GM10266 (cell line): ENCODE results near the gene SPIRE2.

Experiments used
- DNase-seq: peaks from one replicate; pipeline ENCODE4 v3.0.0; 2012; ENCODE audit errors: extremely low spot score
- CTCF ChIP-seq: IDR thresholded peaks from 2 replicates; pipeline ENCODE4 v1.5.1; 2012; ENCODE audit warnings: mild to moderate bottlenecking, low read depth; ENCODE audit not compliant: control insufficient read depth, insufficient read depth; ENCODE audit errors: missing control alignments

SPIRE2 gene

DNA sequence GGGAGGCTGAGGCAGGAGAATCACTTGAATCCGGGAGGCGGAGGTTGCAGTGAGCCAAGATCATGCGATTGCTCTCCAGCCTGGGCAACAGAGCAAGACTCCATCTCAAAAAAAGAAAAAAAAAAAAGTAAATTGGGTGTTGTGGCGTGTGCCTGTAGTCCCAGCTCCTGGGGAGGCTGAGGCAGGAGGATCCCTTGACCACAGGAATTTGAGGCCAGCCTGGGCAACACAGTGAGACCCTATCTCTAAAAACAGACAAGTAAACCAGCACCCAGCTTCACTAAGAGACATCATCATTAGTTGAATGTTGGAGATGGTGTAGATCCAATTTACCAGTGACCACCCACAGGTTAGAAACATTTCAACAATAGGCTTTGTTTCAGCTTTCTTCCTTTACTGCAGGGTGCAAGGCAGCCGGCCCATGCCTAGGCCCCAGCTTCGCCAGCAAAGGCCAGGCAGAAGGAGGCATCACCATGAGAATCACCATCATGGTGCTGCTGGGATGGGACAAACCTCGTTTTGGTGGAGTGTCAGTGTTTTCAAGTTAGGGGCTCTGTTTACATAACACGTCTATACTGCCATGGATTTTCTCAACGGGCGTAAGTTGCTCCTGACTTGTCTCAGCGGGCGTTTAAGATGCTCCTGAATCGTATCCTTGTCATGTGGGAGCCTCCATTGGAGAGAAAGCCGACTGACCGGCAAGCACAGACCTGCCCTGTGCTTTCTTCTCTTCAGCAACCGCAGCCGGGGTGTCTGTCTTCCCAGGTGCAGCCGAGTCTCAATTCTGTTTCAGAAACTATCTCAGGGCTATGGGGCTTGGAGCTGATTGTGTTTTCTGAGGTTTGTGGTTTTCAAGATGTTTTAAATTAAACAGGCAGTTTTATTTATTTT, 52.4 kb downstream of the SPIRE2 start:
- TF ChIP-seq CTCF: no peak

GRCh38 chr16:89881368-89881730, 53.1 kb downstream of the SPIRE2 start:
- TF ChIP-seq CTCF: no peak

More for the DNA sequence above, 52.4 kb downstream of the SPIRE2 start:
- DNase-seq: no peak

DNA sequence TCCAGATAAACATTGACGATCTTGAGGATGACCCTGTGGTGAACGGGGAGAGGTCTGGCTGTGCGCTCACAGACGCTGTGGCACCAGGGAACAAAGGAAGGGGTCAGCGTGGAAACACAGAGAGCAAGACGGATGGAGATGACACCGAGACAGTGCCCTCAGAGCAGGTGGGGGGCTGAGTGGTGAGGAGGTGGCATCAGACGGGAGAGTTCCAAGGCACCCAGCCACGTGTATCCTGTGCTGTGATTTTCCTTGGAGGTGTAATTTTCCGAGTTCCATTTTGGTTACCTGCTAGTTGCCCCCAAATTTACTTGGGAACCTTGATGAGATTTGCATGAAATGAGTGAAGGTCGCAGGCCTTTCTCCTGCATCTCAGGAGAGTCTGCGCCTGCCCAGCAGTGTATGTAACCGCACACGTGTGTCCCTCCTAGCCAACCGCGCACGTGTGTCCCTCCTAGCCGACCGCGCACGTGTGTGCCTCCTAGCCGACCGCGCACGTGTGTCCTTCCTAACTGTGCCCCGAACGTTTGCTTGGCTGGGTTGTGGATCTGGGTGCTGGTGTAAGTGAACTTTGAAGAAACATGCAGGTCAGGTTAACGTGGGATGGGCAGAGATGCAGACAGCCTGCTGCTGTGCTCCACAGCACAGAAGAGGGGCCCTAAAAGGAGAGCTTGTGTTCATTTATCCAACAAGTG, 55.2 kb downstream of the SPIRE2 start:
- TF ChIP-seq CTCF: no peak
- no peak for DNase-seq

More at GRCh38 chr16:89881368-89881730, 53.1 kb downstream of the SPIRE2 start:
- no peak for DNase-seq

DNA sequence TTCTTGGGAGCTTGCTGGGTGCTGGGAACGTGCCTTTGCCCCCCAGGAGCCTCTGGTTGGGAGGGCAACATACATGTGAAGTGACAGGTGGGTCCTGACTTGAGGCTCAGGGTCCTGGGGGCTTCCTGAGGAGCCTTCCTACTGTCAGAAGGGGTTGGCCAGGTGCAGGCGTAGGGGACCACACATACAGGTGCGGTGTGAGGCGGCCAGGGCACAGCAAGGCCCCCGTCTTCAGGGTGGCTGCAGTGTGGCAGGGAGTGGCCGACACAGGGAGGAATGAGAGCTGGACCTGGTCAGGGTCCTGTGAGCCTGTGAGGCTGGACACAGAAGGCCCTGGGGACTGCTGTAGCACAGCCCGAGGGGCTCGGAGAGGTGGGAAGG, 55.8 kb downstream of the SPIRE2 start:
- TF ChIP-seq CTCF: no peak
- DNase-seq: no peak

GRCh38 chr16:89887243-89887642, 59.0 kb downstream of the SPIRE2 start:
- TF ChIP-seq CTCF: no peak
- no peak for DNase-seq

DNA sequence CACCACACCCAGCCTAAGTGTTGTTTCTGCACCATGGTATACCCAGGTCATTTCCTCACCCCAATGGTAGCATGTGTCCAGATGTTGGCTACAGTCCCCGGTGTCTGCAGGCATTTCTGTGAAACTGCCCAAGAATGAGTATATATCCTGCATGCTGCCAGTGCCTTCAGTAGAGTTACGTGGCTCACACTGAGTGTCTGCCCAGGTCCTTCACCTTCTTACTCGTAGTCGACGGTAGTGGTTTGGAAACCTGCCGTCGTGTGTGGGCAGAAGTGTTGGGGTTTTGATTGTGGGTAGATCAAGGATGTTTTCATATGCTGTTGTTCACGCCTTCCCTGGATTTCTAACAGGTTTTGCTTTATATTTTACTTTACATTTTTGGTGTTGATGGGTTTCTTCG, 61.9 kb downstream of the SPIRE2 start:
- no peak for DNase-seq
- no peak for TF ChIP-seq CTCF

DNA sequence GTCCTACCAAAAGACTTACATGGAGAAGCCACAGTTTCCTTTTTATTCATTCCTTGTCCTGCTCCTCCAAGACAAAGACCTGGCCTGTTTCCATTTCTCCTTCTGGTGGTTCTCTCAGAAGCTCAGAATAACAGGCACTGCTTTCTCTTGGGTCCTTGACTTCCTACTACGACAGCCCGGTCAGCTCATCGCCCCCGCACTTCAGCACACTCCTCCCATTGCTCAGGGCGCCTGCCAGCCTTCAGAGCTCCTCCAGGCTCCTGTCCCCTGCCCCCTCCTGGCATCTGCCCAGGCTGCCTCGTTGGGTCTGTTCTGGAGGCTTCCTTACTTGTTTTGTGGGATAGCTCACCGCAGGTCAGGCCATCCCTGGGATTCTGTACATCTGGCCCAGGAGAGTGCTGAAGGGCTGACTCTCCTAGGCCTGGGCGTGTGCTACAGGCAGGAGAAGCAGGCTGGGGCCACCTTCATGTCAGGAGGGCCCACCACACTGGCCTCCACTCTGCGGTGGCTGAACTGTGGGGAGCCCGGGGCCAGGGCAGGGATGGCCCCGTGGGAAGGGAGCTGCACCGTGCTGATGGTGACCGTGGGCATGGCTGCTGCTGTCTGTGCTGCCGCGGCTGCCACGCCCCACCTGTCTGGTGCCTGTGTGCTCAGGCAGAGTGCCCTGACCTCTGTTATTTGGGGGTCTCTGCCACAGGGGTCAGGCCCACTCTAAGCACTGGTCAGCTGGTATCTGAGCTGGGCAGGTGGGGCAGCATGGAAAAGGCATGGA, 62.8 kb downstream of the SPIRE2 start:
- no peak for DNase-seq
- TF ChIP-seq CTCF: no peak
